ENCODE results near the gene TSPAN18. TPM values are rescaled to one million over a fixed set of nuclear protein-coding genes. Genes with fewer than 3 reads are reported as not detected.

Gene TSPAN18
- total RNA-seq, 2 donors from 2014 or later: 41.4 to 65.8 TPM

DNA sequence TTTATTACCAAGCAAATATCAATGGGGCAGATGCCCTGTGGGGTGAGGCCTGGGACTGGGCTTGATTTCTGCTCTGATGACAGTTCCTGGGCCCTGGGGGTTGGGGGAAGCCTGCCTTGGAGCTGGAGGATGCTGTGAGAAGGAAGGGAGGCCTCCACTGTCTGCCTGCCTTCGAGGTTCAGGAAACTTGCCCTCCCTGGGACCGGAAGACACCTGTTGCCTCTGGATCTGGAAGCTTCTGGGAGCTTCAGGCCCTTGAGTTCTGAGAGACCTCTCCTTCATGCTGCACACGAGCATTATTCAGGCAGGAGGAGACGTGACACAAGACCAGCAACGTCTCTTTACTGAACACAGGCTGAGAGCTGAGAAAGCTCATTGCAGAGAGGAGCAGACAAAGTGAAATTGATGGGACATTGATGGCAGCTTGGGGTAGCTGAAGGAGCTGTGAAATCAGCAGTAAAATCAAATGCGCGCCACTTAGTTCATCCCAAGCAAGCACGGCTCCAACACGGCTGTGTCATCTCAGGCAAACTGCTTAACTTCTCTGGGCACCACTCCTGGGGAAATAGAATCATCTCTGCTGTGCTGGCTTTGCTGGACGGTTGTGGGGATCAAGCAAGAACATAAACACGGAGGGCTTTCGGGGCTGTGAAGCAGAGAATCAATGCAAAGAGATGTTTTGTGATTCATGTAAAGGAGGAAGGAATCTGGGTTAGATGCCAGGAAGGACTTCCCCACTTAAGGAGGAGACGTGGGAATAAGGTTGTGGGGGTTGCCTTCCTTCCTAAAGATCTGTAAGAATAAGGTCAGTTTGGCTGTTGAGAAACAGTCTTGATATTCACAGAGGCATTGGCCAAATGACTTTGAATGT, 159.4 kb downstream of the TSPAN18 start:
- intact Hi-C loops (cut with DNase I): loop anchor here in 1 of 2 donors (1.0 kb wide), 1 partner anchor 271 kb away; no protein-coding TSS in a partner anchor
- DNase-seq (ENCODE audit: low spot score): no peak

- intact Hi-C loops (cut with DNase I): no loop called here
Measured at GRCh38 chr11:44886790-44887140, 160.0 kb downstream of the TSPAN18 start.

DNA sequence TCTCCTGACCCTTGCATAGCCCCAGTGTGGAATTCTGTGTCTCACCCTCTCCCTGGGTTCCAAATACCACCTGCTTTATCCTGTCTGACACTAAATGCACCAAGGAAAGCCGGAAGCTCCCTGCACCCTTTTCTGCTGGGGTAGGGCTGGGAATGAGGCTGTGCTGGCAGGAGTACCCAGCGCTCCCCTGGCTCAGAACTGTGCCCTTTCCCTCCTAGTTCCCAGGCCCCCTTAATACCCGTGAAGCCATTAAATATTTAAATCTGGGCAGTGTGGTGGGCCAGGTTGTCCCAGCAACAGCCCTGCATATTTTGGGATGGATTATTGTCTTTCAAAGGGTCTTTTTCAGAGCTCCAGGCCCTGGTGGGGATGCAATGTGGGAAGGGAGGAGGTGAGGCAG, 160.9 kb downstream of the TSPAN18 start:
- intact Hi-C loops (cut with DNase I): no loop called here
- no peak for DNase-seq (ENCODE audit: low spot score)

More at GRCh38 chr11:44886790-44887140, 160.0 kb downstream of the TSPAN18 start:
- no peak for DNase-seq (ENCODE audit: low spot score)

GRCh38 chr11:44889266-44889665, 162.5 kb downstream of the TSPAN18 start:
- intact Hi-C loops (cut with DNase I): no loop called here
- DNase-seq (ENCODE audit: low spot score): no peak

- intact Hi-C loops (cut with DNase I): loop anchor here (5.0 kb wide), 1 partner anchor 166 kb away; the partner anchor contains the start of gene TSPAN18 (in 2 of the 2)
- DNase-seq (ENCODE audit: low spot score): no peak
Measured at GRCh38 chr11:44892843-44893242, 166.1 kb downstream of the TSPAN18 start.

GRCh38 chr11:44893308-44893822, 166.6 kb downstream of the TSPAN18 start:
- intact Hi-C loops (cut with DNase I): loop anchor here (5.0 kb wide), 1 partner anchor 166 kb away; the partner anchor contains the start of gene TSPAN18 (in 2 of the 2)
- DNase-seq (ENCODE audit: low spot score): no peak

DNA sequence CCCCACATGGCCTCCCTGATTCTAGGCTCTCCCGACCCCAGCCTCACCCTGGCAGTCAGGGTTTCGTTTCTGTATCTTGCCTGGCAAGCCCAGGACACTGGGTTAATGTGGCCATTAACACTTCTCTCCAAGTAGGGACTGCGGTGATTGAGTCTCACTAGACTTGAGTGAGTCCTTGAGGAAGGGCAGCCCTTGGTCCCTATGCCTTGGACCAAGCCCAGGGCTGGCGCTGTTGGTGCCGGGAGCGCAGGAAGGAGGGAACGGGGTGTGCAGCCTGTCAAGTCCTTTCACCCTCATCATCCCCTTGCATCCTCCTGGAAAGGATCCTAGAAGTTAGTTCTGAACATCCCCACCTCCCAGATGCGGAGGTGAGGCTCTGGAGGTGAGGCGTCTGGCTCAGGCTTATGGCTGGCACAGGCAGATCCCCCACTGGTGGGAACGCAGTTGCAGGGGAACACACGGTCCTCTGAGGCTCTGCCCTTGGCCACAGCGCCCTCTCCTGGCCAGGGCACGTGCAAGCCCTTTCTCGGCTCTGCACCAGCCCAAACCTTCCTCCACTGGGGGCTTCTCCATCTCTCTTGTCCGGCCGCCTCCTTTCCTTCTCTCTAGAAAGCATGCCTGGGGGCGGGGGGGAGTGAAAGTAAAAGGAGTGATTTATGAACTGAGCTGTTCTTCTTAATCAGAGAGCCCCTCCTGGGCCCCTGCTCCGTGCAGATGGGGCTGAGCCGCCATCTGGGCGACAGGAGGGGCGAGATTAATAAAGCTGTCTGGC, 167.3 kb downstream of the TSPAN18 start:
- DNase-seq (ENCODE audit: low spot score): peak; percentile 90
- intact Hi-C loops (cut with DNase I): loop anchor here (2.0 to 5.0 kb wide), 2 partner anchors 167 to 273 kb away; partner anchors contain the start of gene TSPAN18 (in 2 of the 2)

- DNase-seq (ENCODE audit: low spot score): no peak
- intact Hi-C loops (cut with DNase I): no loop called here
Measured at GRCh38 chr11:44899959-44900358, 173.2 kb downstream of the TSPAN18 start.

- DNase-seq (ENCODE audit: low spot score): no peak
- intact Hi-C loops (cut with DNase I): no loop called here
Measured at GRCh38 chr11:44901120-44901633, 174.4 kb downstream of the TSPAN18 start.

GRCh38 chr11:44901786-44902185, 175.0 kb downstream of the TSPAN18 start:
- DNase-seq (ENCODE audit: low spot score): no peak
- intact Hi-C loops (cut with DNase I): no loop called here

GRCh38 chr11:44903035-44903434, 176.3 kb downstream of the TSPAN18 start:
- intact Hi-C loops (cut with DNase I): no loop called here
- DNase-seq (ENCODE audit: low spot score): no peak

- no peak for DNase-seq (ENCODE audit: low spot score)
- intact Hi-C loops (cut with DNase I): no loop called here
Measured at GRCh38 chr11:44903518-44903917, 176.8 kb downstream of the TSPAN18 start.

GRCh38 chr11:44904261-44905020, 177.7 kb downstream of the TSPAN18 start:
- DNase-seq (ENCODE audit: low spot score): no peak
- intact Hi-C loops (cut with DNase I): loop anchor here in 1 of 2 donors (5.0 kb wide), 1 partner anchor 282 kb away; no protein-coding TSS in a partner anchor

- intact Hi-C loops (cut with DNase I): loop anchor here in 1 of 2 donors (5.0 kb wide), 1 partner anchor 283 kb away; no protein-coding TSS in a partner anchor
- no peak for DNase-seq (ENCODE audit: low spot score)
Measured at GRCh38 chr11:44905131-44905866, 178.5 kb downstream of the TSPAN18 start.

- intact Hi-C loops (cut with DNase I): loop anchor here in 1 of 2 donors (5.0 kb wide), 1 partner anchor 284 kb away; no protein-coding TSS in a partner anchor
- no peak for DNase-seq (ENCODE audit: low spot score)
Measured at GRCh38 chr11:44906649-44907048, 179.9 kb downstream of the TSPAN18 start.

- DNase-seq (ENCODE audit: low spot score): no peak
- intact Hi-C loops (cut with DNase I): loop anchor here (2.0 to 5.0 kb wide), 2 partner anchors 281 to 287 kb away; no protein-coding TSS in a partner anchor
Measured at GRCh38 chr11:44909557-44909956, 182.8 kb downstream of the TSPAN18 start.

DNA sequence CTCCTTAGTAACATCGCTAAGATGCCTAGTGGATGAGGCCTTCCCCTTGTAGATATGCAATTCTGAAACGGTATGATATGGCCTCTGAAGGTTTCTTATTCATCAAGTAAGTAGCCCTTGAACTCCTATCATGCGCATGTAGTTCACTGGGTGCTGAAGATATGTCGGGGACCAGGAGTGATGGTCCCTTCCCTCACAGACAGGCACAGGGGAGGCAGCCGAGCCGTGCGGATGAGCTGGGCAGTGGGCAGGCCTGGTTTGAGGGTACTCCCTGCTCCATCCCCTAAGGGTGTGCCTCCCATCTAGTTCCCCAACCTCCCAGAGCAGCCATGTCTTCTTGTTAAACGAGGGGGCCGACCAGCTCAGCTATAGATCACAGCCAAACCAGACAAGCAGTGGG, 183.8 kb downstream of the TSPAN18 start:
- no peak for DNase-seq (ENCODE audit: low spot score)
- intact Hi-C loops (cut with DNase I): loop anchor here (2.0 to 10.0 kb wide), 4 partner anchors 64 to 348 kb away; partner anchors contain the start of gene CD82 (in 1 of the 2)
